ENCODE results near the gene EDN2. TPM values are rescaled to one million over a fixed set of nuclear protein-coding genes. Genes with fewer than 3 reads are reported as not detected.

The EDN2 gene
- total RNA-seq, 4 donors from 2014 or later, result 0.40 to 1.2 TPM; not detected in 2

DNA sequence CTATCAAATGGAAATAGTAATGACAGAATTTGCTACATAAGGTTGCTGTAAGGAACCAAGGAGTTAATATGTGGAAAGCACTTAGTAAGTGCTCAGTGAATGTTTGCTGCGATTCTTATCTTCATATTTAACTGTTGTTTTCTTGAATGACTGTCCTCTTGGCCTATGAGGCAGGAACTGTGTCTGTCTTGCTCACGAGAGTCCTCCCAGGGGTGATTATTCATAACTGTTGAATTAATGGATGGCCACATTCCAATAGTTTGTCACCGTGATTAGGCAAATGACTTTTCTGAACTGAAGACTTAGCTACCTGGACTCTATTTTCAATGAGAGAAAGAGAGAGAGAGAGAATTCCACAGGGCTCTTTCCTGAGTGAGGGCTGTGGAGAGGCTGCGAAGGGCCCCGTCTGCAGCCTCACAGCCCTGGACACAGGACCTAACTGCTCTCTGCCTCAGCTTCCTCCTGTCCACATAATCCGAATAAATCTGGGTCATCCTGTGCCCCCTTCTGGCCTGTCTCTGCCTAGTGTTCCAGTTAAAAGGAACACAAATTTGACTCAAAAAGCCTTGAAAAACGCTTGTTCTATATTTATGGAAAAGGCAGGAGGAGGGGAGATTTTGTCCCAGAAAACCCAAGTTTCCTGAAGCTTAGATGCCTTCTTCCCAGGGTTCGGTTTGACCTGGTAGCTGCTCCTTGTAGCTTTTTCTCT is 8.5 kb downstream of the EDN2 start:
- Histone ChIP-seq H3K4me1 (peaks cover 42 to 74% (median 58%) of the 10 kb centered on the region in 4 donors), H3K27ac (replicated peaks in 1 of 4) (peak overlapping the region; percentile 78 to 88 (median 82)), H3K4me3 (no peak overlapping the region), H3K27me3 (no peaks in the 10 kb centered on the region), H3K36me3 (no peaks in the 10 kb centered on the region), H3K9me3 (no peaks in the 10 kb centered on the region)
- WGBS, result 51% methylated on average over 8 of the region's 8 CpGs
- intact Hi-C loops (cut with DNase I), result no loop called here
- TF ChIP-seq POLR2AphosphoS5 (IDR thresholded peaks at IDR 0.05) (no peak), POLR2A (IDR thresholded peaks at IDR 0.05; ENCODE audit: low read depth) (no peak)
- no peak for DNase-seq (ENCODE audit: extremely low spot score)

DNA sequence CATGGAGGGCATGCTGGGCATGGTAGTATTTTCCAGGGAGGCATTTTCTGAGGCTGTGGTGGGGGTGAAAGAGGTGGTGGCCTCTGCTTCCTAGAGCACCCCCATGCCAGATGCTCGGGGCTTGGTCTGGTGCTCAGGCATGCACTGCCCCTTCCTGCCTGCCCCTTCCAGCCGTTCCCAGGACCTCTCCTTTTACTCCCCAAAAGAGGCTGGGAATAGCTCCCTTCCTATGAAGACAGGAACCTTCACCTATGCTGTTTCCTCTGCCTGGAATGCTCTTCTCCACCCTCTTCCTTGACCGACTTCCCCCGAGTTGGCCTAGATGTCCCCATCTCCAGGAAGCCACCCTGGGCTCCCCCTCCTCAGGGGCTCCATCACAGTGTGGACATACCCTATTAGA is 9.1 kb downstream of the EDN2 start:
- intact Hi-C loops (cut with DNase I), result no loop called here
- DNase-seq (ENCODE audit: extremely low spot score), result no peak
- peak overlapping the region; percentile 78 to 88 (median 82) for H3K27ac ChIP-seq (replicated peaks in 1 of 4)
- peaks cover 42 to 71% (median 58%) of the 10 kb centered on the region in 4 donors for H3K4me1 ChIP-seq
- no peaks in the 10 kb centered on the region for H3K36me3 ChIP-seq
- no peak overlapping the region for H3K4me3 ChIP-seq
- no peaks in the 10 kb centered on the region for H3K27me3 ChIP-seq
- WGBS, result 78% methylated on average over 4 of the region's 4 CpGs
- TF ChIP-seq, protein P1, sequence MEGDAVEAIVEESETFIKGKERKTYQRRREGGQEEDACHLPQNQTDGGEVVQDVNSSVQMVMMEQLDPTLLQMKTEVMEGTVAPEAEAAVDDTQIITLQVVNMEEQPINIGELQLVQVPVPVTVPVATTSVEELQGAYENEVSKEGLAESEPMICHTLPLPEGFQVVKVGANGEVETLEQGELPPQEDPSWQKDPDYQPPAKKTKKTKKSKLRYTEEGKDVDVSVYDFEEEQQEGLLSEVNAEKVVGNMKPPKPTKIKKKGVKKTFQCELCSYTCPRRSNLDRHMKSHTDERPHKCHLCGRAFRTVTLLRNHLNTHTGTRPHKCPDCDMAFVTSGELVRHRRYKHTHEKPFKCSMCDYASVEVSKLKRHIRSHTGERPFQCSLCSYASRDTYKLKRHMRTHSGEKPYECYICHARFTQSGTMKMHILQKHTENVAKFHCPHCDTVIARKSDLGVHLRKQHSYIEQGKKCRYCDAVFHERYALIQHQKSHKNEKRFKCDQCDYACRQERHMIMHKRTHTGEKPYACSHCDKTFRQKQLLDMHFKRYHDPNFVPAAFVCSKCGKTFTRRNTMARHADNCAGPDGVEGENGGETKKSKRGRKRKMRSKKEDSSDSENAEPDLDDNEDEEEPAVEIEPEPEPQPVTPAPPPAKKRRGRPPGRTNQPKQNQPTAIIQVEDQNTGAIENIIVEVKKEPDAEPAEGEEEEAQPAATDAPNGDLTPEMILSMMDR (IDR thresholded peaks at IDR 0.05), result no peak
- TF ChIP-seq EP300 (IDR thresholded peaks at IDR 0.05), result no peak
- H3K9me3 ChIP-seq, result no peaks in the 10 kb centered on the region

DNA sequence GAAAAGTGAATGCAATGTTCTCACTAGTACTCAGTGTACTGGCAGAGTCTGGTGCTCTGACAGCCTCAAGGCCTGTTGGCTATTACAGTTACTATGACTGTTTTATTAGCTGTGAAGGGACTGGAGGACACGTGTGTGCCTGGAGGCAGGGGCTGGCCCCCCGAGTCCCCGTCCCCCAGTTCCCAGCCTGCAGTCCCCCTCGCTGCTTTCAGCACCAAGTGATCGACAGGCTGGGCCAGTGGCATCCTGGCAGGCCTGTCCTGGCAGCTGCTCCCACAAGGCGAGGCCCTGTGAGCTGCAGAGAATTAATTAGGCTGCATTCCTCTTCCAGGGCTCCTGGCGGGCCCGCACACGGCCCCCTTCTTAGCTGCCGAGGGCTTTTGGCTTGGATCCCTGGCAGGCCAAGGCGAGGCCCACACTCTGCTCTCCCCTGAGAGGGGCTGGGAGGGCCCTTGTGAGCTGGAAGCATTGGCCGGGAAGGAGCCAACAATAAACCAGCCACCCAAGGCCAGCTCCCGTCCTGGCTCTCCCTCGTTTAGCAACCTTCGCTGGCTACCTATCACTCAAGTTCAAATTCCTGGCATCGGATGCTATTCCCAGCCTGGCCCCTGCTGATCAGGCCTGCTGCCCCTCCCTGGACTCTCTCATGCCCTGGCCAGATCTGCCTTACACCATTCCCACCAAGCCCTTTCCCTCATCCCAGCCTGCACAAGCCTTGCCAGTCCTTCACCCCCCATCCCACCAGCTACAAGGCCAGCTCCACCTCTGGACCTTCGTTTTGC is 9.8 kb downstream of the EDN2 start:
- DNase-seq (ENCODE audit: extremely low spot score), result no peak
- Histone ChIP-seq H3K4me1 (peaks cover 42 to 64% (median 57%) of the 10 kb centered on the region in 4 donors), H3K36me3 (no peaks in the 10 kb centered on the region), H3K4me3 (no peak overlapping the region), H3K9me3 (no peaks in the 10 kb centered on the region), H3K27me3 (no peaks in the 10 kb centered on the region), H3K27ac (replicated peaks in 1 of 4) (peak overlapping the region; percentile 78 to 88 (median 82))
- 33% methylated on average over 12 of the region's 17 CpGs for WGBS
- TF ChIP-seq POLR2A (IDR thresholded peaks at IDR 0.05; ENCODE audit: low read depth), result no peak
- peak; percentile 73 to 78 for TF ChIP-seq POLR2AphosphoS5 (IDR thresholded peaks at IDR 0.05)
- peak; percentile 71 for TF ChIP-seq EP300 (IDR thresholded peaks at IDR 0.05)
- TF ChIP-seq, protein P1 (IDR thresholded peaks at IDR 0.05), result no peak
- intact Hi-C loops (cut with DNase I), result no loop called here

DNA sequence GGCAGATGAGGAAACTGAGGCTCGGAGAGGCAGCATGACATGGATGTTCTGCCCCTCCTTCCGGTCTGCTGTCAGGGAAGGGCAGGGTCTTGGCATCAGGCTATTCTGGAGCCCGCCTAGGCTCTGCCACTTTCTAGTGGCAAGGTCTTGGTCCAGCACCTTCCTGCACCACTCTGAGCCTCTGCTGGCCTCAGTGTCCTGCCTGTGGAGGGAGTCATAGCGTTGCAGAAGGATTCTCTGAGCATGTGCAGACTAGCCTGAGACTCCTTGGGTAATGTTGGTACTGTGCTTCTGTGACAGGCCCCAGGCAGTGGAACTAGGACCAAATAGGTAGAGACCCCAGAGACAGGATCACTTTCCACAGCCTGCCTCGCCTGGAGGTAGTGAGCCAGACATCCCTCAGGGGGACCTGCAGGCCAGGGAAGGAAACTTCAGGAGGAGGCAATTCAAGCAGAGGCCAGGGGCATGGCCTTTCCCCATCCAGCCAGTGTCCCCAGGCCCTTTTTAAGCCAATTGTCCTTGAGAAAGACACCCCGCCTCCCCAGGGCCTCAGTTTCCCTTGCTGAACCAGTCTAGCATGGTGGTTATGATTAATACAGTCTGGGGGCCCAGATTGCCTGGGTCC is 10.6 kb downstream of the EDN2 start:
- H3K27me3 ChIP-seq, result no peaks in the 10 kb centered on the region
- H3K36me3 ChIP-seq, result no peaks in the 10 kb centered on the region
- TF ChIP-seq POLR2A (IDR thresholded peaks at IDR 0.05; ENCODE audit: low read depth) (no peak), EP300 (IDR thresholded peaks at IDR 0.05) (no peak), POLR2AphosphoS5 (IDR thresholded peaks at IDR 0.05) (no peak)
- TF ChIP-seq, protein P1 (IDR thresholded peaks at IDR 0.05), result peak in 1 of 3 experiments; percentile 10
- no peak for DNase-seq (ENCODE audit: extremely low spot score)
- intact Hi-C loops (cut with DNase I), result no loop called here
- H3K4me1 ChIP-seq, result peaks cover 37 to 56% (median 50%) of the 10 kb centered on the region in 4 donors
- H3K9me3 ChIP-seq, result no peaks in the 10 kb centered on the region
- peak overlapping the region; percentile 78 to 88 (median 82) for H3K27ac ChIP-seq (replicated peaks in 1 of 4)
- 91% methylated on average over 5 of the region's 6 CpGs for WGBS
- H3K4me3 ChIP-seq, result no peak overlapping the region

DNA sequence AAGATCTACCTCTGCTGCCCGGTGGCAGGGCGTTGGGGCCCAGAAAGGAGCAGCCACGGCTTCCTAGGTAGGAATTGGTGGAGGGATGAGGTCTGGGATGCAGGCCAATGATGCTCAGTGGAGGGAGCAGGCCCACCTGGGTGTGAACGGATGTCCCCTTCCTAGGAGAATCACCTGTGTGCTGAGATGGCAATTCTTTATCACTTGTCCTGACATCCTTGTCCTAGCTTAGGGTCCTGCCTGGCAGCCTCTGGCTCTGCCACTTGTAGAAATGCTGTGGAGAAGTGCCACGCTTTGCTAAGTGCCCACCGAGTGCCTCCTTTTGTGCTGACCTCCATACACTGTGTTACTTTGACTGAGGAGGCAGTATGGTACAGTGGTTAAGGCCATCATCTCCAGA is 12.8 kb downstream of the EDN2 start:
- Histone ChIP-seq H3K27ac (replicated peaks in 1 of 4) (no peak overlapping the region), H3K27me3 (no peaks in the 10 kb centered on the region), H3K4me3 (no peak overlapping the region), H3K36me3 (no peaks in the 10 kb centered on the region), H3K4me1 (peaks cover 27 to 38% (median 33%) of the 10 kb centered on the region in 4 donors), H3K9me3 (no peaks in the 10 kb centered on the region)
- intact Hi-C loops (cut with DNase I), result no loop called here
- no peak for DNase-seq (ENCODE audit: extremely low spot score)
- 87% methylated on average over 6 of the region's 6 CpGs for WGBS
- TF ChIP-seq POLR2A (IDR thresholded peaks at IDR 0.05; ENCODE audit: low read depth), result no peak
- TF ChIP-seq, protein P1 (IDR thresholded peaks at IDR 0.05), result no peak
- TF ChIP-seq EP300 (IDR thresholded peaks at IDR 0.05), result no peak
- TF ChIP-seq POLR2AphosphoS5 (IDR thresholded peaks at IDR 0.05), result no peak
